Measurements from ENCODE around the gene CIB4. TPM values are rescaled to one million over a fixed set of nuclear protein-coding genes. Genes with fewer than 3 reads are reported as not detected.

The CIB4 gene
- total RNA-seq, 1 donor from 2014 or later = not detected

- no peak for ATAC-seq
These were observed 1.4 kb downstream of the CIB4 start for GRCh38 chr2:26639685-26640243.

DNA sequence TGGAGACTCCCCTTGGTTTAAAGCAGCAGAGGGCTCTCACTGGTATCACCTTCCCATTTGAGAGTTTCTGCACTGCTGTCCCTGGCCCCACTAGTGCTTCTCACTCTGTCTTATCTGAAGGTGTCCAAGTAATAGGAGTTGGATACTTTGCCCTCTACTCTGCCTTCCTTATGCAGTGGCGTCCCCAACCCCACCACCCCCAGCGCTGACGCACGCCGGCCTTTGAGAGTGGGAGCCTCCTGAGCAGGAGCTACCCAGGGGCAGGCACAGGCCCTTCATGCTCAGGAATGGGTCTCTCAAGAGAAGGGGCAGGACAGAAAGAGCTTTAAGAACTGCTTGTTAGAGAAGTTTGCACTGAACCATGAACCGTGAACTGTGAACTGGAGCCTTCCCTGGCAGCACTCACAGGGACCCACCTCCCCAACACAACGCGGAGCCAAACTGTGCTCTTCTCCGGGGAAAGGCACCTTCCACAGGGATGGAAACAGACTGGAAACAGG is 3.3 kb downstream of the CIB4 start:
- no peak for ATAC-seq

- no peak for ATAC-seq
These were observed 4.2 kb downstream of the CIB4 start for GRCh38 chr2:26636935-26637334.

- ATAC-seq = no peak
These were observed 5.8 kb downstream of the CIB4 start for GRCh38 chr2:26635401-26635800.

DNA sequence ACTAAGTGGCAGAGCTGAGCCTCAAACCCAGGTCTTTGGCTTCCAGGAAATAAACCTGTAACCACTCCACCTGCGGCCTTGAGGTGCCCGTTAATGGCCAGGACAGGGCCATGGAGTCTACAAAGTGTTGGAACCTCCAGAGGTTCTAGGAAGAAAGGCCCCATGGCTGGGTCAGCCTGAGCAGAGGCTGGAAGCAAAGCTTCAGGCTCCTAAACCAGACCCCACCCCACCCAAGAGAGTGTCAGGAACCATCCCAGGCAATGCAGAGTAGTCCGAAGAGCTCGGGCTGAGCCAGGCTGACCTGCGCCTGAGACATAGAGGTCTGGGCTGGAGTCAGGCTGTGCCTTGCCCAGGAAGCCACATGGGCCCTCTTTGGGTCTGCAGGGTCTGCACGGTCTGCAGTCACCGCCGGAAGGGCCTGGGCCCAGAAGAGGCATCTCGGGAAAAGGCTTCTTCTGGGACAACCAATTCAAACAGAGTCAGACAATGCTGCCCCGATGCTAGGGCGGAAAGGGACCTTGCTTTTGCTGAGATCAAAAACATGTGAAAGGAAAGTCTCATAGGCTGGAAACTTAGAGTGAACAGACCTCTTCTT is 6.4 kb downstream of the CIB4 start:
- no peak for ATAC-seq

DNA sequence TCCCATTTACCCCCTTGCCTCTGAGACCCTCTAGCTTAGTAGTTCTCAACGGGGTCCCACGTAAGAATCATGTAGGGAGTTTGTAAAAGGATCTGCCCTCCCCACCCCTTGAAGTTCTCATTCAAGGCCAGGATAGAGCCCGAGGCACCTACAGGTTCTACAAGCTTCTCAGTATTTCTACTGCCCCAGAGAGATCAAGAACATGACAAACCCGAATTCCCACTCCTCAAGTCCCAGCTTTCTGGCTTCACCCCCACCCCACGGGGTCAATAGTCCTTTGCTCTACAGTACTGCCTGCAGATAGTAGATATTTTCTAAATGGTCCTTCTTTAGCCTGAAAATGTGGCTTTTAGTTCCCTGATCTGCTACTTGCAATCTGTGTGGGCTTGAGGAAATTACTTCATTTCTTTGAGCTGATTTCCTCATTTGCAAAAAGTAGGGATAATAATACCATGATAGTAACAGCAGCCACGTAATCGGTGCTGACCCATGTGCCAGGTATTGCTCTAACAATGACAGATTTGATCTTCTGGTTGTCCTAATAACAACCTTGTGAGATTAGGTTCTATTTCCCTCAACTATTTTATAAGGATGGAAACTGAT is 7.1 kb downstream of the CIB4 start:
- no peak for ATAC-seq

- no peak for ATAC-seq
These were observed 7.7 kb downstream of the CIB4 start for GRCh38 chr2:26633351-26633945.

- no peak for ATAC-seq
These were observed 8.5 kb downstream of the CIB4 start for GRCh38 chr2:26632624-26633185.

DNA sequence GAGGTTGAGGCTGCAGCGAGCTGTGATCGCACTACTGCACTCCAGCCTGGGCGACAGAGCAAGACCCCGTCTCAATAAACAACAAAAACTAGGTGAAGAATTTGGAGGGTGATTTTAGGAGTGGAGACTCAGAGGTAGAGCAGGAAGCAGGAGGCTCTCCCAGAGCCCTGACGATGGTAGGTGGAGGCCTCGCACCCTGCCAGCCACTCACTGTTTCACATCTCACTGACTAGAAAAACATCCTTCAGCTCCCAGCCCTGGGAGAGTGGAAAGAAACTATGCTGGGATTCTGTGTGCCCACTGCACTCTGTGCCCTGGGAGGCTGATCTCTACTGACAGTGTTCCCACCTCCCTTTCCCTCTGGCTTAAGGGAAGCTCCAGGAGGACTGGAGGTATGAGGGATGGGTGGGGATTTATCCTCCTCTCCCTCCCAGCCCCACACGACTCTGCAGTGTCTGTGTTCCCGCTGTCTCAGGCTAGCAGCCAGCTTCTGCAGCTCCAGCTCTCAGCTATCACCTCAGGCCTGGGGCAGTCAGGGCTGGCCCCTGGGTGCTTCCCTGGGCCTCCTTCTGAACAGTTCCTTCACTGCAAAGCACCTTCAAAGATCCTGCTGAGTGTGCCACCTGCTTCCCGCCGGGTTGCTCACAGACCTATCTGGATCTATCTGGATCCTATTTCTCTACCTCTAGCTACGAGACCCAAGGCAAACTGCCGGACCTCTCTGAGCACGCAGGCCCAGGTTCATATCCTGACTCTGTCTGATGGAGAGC is 9.6 kb downstream of the CIB4 start:
- ATAC-seq = no peak

DNA sequence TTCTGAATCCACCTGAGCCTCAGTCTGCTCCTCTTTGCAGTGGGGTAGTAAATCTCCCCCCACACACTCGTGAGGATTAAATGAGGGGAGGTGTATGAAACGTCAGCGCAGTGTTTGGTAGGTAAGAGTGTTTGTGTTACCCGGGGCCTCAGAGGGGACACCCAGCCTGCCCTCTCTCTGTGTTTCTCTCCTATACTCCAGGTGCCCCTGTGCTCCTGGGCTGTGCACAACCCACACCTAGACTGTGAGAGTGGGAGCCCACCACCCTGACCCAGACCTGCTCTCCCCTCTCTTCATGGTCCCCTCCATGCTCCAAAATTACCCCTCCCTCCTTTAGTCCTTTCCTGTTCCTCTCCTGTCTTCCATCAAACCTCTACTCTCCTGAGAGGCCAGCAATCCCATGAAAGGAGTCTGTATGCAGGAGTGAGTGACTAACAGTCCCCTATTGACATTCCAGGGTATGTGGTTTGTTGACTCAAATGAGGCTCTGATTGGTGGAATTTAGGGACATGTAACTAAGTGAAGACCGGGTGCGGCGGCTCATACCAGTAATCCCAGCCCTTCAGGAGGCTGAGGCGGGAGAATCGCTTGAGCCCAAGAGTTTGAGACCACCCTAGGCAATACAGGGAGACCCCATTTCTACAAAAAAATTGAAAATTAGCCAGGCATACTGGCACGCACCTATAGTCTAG is 10.4 kb downstream of the CIB4 start:
- ATAC-seq = no peak

DNA sequence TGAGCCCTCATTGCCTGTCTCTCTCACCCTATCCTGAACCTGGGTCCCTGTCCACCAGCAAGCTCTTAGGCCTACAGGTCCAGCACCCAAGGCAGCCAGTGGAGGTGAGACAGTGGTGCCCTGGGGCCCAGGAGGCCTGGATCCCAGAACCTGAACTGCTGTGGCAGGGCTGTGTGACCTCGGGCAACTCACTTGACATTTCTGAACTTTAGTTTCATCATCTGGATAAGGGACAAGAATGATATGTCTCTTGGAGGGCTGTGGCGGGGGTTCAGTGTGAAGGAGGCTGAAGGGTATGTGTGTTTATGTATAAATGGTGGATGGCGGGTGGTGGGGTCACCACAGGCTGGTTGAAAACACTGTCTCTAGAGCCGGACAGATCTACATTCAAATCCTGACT is 10.9 kb downstream of the CIB4 start:
- no peak for ATAC-seq

DNA sequence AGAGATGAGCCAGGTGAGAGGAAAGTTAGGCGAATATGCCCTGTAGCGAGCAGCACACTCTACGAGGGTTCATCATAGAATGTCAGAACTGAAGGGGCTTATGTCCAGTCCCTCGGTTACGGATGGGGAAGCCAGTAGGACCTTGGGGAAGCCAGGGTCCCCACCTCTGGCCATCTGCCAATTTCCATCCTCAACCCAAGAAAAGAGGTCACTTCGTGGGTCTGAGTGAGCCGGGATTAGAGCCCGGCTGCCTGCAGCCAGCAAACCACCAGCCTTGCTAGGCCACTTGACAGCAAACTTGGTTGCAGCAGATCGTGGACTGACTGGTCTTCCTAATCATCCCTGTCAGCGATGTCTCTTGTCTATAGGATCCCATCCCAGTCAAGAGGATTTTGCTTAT is 11.4 kb downstream of the CIB4 start:
- ATAC-seq = no peak

DNA sequence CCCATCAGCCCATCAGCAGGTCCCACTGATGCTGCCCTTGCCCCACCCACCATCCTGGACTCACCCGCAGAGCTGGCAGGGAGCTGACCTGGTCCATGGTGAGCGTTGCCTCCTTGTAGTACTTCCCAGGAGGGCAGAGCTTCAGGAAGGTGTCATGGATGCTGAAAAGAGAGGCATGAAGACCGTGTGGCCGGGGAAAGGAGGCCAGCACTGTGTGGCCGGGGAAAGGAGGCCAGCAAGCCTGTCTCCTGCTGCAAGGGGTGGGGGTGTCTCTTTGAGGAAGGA is 11.9 kb downstream of the CIB4 start:
- ATAC-seq = no peak

DNA sequence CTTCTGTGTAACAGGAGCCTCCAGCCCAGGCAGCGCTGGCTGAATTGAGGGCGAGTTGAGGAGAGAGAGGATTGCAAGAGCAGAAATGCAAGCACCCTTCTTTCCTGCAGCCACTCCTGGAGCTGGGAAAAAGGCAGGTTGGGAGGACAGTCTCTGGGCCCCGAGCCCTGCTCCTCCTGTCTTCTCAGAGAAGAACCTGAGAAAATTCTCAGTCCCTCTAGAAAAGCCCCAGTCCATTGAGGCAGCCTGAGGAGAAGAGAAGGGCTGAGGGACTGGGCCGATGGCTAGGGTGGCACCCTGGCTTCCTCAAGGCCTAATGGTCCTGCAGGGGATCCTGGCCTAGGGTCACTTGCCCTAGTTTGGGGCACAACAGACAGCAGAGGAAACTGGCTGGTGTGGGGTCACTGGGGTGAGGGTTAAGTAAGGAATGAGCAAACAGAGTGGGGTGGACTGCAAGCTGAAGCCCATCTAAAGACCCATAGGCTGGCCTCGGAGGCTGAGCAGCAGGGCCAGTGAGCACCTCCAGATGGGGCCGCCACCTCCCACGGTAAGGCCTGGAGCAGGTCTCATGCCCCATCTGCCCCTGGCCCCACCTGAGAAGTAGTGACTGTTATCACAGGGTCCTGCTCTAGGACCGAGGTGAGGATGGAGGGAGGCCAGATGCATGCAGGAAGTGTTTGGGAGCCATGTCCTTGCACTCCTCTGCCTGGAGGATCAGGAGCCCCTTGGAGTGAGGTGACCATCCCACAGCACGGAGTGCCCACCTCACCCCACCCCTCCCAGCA is 12.4 kb downstream of the CIB4 start:
- ATAC-seq = no peak

DNA sequence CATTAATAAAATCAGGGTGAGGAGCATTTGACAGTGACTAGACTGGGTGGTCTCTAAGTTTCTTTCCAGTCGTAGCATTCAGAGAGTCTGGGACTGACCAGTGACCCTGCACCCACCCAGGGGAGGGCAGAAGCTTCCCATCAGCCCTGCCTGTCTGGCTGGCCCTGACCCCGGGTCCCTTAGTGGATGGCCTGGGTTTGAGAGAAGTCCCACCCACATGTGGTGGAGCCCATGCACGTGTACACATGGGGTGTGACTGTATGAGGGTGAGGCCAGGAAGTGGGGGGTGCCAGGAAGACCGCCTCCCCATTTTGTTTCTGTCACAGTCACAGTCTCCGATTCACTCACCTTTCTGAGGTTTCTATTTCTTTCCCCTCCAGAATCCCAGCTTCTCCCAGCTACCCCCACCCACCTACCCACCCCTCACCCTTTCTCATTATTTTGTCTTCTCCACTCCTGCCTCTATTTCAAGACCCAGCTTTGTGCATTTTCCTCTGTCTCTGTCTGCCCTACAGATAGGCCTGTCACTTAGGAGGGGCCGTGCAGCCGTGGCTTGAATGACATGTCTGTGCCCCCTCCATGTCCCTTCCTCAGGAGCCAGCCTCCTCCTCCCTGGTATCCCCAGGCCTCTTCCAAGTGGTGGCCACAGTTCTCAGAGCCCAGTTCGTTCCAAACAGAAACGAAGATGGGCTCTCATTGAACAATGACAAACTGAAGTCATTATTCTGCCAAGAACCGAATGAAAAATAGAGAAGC is 13.6 kb downstream of the CIB4 start:
- no peak for ATAC-seq

DNA sequence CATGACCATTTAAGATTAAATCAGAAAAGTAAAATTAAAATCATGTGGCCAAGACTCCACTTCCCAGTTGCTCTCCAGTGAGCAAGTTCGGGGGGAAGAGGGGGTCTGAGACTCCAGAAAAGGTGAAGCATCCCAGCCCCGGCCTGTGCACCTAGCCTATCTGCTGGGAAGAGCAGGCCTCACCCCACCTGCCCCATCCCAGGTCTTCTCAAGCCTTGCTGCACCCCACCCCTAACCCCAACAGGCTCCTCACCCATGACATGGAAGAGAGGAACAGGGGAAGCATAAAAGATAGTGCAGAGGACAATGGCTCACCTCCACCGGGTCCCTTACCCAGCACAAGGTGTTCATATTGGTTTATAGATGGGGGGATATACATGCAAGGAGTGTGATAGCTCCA is 14.6 kb downstream of the CIB4 start:
- no peak for ATAC-seq

DNA sequence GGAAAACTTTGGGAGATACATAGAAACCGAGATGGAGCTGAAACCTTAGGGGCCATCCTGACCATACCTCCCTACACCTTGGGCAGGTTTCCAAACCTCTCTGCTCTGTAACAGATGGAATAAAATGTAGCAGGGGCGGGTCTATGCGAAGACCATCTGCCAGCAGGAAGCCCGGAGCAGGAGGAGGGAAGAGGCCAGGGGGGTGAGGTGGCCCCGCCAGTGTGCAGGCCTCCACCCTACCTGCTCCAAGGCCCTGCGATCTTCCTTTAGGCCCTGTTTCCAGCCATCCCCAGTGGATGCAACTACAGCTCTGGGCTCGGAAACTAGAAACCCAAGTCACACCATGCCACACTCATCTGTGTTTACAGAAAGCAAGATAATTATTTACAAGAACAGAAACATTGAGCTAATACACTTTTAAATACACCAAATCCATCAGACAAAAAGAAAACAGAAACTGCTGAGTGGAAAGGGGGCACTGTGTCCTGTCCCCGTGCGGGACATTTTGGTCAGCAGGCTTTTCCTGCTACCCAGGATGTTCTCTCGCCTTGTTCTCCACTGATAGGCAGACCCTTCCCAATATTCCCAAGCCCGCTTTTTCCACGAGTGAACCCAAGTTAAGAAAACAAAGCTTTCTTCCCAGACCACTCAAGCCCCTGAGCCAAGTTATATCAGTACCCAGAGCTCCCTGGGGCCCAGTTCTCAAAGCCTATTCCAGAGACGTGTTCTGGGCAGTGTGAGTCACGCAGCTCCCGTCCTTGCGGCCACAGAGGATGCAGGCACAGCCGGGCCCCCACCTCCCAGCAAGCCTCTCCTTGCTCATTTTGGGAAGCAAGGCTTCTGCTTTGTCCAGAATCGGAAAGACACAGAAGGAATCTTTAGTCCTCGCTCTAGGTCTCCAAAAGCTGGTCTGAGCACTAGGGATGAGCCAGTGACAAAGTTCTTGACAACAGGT is 17.3 kb downstream of the CIB4 start:
- no peak for ATAC-seq

- no peak for ATAC-seq
These were observed 19.5 kb downstream of the CIB4 start for GRCh38 chr2:26621469-26622199.

- no peak for ATAC-seq
These were observed 21.0 kb downstream of the CIB4 start for GRCh38 chr2:26620031-26620605.

Data from esophagus mucosa (tissue), 1 donor.